Cardiac fibroblast (primary cell): ENCODE measurements around the gene WDR86.

Source experiments
- DNase-seq, 2 donors: peaks; one replicate each; pipeline versions ENCODE4 v3.0.0 to v3.0.0-alpha.2; 2010; ENCODE audit warnings: low read depth in 2 of 2
- H3K4me3 ChIP-seq, 2 donors: replicated peaks in 1 of 2; 1 replicate in 1 of 2; 2 replicates in 1 of 2; pipeline ENCODE4 v1.5.1; 2011; ENCODE audit warnings: low read depth in 2 of 2, low read length in 2 of 2, mild to moderate bottlenecking in 2 of 2, moderate library complexity in 1 of 2
- CTCF ChIP-seq: IDR thresholded peaks from one replicate; pipeline ENCODE4 v1.5.1; 2011; ENCODE audit warnings: low read depth, mild to moderate bottlenecking, low read length, inconsistent platforms

The WDR86 gene

GRCh38 chr7:151396328-151396970 is 13.4 kb downstream of the WDR86 start:
- no peak for DNase-seq
- H3K4me3 ChIP-seq, result no peak overlapping the region
- TF ChIP-seq CTCF, result no peak

DNA sequence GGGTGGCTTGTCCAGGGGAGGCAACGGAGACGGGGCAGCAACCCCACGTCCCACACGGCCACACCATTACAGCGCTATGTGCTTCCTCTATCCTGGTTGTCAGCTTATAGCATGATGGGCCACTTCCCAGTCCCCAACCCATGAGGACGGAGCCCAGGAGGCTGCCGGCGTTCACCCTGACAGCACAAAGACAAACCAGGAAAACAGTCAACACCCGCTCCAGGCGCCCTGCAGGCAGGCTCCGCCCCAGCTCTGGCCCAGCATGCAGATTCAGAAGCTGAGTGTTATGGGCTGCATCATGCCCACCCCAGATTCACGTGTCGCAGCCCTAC is 14.8 kb downstream of the WDR86 start:
- no peak for DNase-seq
- TF ChIP-seq CTCF, result no peak
- no peak overlapping the region for H3K4me3 ChIP-seq

DNA sequence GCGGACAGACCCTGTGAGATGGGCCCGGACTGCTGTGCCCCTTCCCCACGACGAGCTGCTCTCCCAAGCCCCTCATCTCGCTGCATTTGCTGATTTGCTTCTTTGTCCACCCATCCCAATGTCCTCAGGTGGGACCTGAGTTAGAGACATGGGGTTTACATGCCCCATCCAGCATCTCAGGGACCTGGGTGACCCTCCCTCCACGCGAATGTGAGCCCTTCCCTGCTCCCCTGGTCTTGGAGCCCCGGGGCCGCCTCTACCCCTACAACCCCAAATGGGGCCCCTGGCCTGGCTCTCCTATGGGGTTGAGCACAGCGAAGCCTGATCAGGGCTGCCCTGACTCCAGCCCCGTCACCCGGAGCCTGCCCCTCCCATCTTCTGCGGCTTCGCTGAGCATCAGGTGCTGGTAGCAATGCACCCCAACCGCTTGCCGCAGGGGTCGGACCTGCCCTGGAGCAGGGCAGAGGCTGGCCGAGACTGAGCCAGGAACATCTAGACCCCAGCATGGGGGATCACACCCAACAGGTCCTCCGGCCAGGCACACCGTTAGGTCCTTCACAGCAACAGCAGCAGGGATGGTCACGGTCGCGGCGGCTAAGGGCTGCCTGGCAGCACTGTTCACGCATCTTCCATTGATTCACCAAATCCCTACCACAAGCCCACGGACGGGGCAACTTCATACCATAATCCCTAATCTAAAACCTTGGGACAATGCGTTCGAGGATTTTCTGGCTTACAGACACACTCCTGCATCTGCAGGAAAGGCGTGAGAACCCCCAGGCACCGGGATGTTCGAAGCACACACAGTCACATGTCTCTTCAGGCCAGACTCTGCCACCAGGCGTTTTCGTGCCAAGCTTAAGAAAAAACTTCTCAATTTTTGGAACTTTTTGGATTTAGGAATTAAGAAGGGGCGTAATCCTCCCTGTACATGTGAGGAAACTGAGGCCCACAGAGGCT is 15.5 kb downstream of the WDR86 start:
- H3K4me3 ChIP-seq, result no peak overlapping the region
- no peak for DNase-seq
- TF ChIP-seq CTCF, result no peak

- no peak for DNase-seq
- H3K4me3 ChIP-seq, result no peak overlapping the region
- TF ChIP-seq CTCF, result no peak
Observed at GRCh38 chr7:151393031-151393977, 16.5 kb downstream of the WDR86 start.

GRCh38 chr7:151392426-151392825 is 17.4 kb downstream of the WDR86 start:
- DNase-seq, result no peak
- TF ChIP-seq CTCF, result no peak
- no peak overlapping the region for H3K4me3 ChIP-seq

DNA sequence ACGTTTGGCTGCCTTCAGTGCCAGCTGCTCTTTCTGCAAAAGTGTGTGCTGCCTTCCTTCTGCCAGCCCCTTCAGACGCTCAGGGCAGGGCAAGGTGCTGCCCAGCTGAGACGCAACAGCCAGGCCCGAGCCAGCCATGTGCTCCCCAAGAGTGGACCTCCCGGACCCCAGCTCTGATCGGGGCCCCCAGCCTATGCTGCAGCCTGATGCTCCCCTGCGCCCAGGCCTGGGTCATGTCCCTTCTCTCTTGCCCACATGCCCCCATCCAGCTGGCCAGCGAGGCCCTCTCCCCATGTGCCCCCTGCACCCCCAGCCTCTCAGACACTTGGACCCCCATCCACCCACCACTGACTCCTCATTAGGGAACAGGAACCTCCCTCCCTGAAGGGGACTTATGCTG is 17.8 kb downstream of the WDR86 start:
- H3K4me3 ChIP-seq, result no peak overlapping the region
- TF ChIP-seq CTCF, result no peak
- DNase-seq, result no peak
